GM12878 (cell line): Measurements from ENCODE around the gene CCDC184.
"Not testable (repeated sequence)": the region's sequence is repeated elsewhere in the genome, so short reads cannot be mapped to it uniquely, and the experiment has no call there.

Experiments
- BCL11A ChIP-seq: IDR thresholded peaks from 2 replicates; pipeline ENCODE4 v1.6.1; 2011; ENCODE audit warnings: low read depth, low read length
- CBX5 ChIP-seq: sonication (generic); IDR thresholded peaks from 2 replicates; pipeline ENCODE4 v1.6.1; 2016; ENCODE audit warnings: low read depth, moderate library complexity, mild to moderate bottlenecking, inconsistent platforms
- CTCF ChIP-seq, 3 experiments: IDR thresholded peaks in 2 of 3; conservative IDR thresholded peaks in 1 of 3; 2 replicates each; pipeline ENCODE4 v1.5.1; 2011; ENCODE audit warnings: low read depth in 3 of 3, low read length in 3 of 3, mild to moderate bottlenecking in 3 of 3, control low read depth in 2 of 3, moderate library complexity in 2 of 3, inconsistent platforms in 1 of 3, mixed read lengths in 1 of 3; ENCODE audit not compliant: control insufficient read depth in 2 of 3, insufficient read depth in 1 of 3; ENCODE audit errors: extremely low read depth in 1 of 3
- HSF1 ChIP-seq: fragments of 150-350 bp; IDR thresholded peaks from 2 replicates; pipeline ENCODE4 v1.6.1; 2014; ENCODE audit warnings: mild to moderate bottlenecking, low read depth, low read length
- PBX3 ChIP-seq: IDR thresholded peaks from 2 replicates; pipeline ENCODE4 v1.6.1; 2011; ENCODE audit warnings: mild to moderate bottlenecking, low read depth, low read length, moderate library complexity; ENCODE audit not compliant: insufficient replicate concordance
- RELA ChIP-seq: fragments of 450-650 bp; IDR thresholded peaks from 2 replicates; pipeline ENCODE4 v1.8.0; 2014; ENCODE audit warnings: borderline replicate concordance; ENCODE audit not compliant: partially characterized antibody
- RFX5 ChIP-seq: IDR thresholded peaks from 2 replicates; pipeline ENCODE4 v1.6.1; 2011; ENCODE audit warnings: low read depth, low read length, improper control_type of control experiment
- SMARCA5 ChIP-seq: fragments of 450-650 bp; IDR thresholded peaks from 2 replicates; pipeline ENCODE4 v1.6.1; 2017; ENCODE audit warnings: mild to moderate bottlenecking
- ZNF24 ChIP-seq: fragments of 450-650 bp; IDR thresholded peaks from 2 replicates; pipeline ENCODE4 v1.6.1; 2017; ENCODE audit warnings: antibody characterized with exemption, mild to moderate bottlenecking

- TF ChIP-seq CTCF (IDR thresholded peaks at IDR 0.05 in 2 of 3, conservative IDR thresholded peaks at IDR 0.05 in 1 of 3; ENCODE audit: control insufficient read depth in 2 of 3, extremely low read depth in 1 of 3, insufficient read depth in 1 of 3, low read depth in 3 of 3, low read length in 3 of 3); RELA; PBX3; CBX5; HSF1; ZNF24; RFX5; SMARCA5; BCL11A: not testable (repeated sequence)
Measured at GRCh38 chr12:48155786-48156185, 27.7 kb upstream of the CCDC184 start.
